Colonic mucosa (tissue), 4 donors: ENCODE measurements around the gene TPBGL. TPM values are rescaled to one million over a fixed set of nuclear protein-coding genes. Genes with fewer than 3 reads are reported as not detected.
A peak's percentile ranks its signal among the peaks of the same experiment; 100 is the strongest.

Source experiments
- DNase-seq: peaks from one replicate; pipeline ENCODE4 v3.0.0-alpha.2; 2020
- H3K27ac ChIP-seq: fragments of 200-600 bp; one replicate; pipeline ENCODE4 v1.8.0; 2021
- H3K27me3 ChIP-seq: fragments of 200-600 bp; one replicate; pipeline ENCODE4 v1.8.0; 2021
- H3K36me3 ChIP-seq: fragments of 200-600 bp; one replicate; pipeline ENCODE4 v1.8.0; 2021
- H3K4me1 ChIP-seq: fragments of 200-600 bp; one replicate; pipeline ENCODE4 v1.8.0; 2021; ENCODE audit warnings: mild to moderate bottlenecking
- H3K4me3 ChIP-seq: fragments of 200-600 bp; one replicate; pipeline ENCODE4 v1.8.0; 2021
- H3K9ac ChIP-seq, 2 donors: one replicate each; pipeline ENCODE4 v1.7.0; 2013; ENCODE audit warnings: control low read depth in 2 of 2, low read depth in 2 of 2, low read length in 2 of 2
- H3K9me3 ChIP-seq: fragments of 200-600 bp; one replicate; pipeline ENCODE4 v1.8.0; 2021
- CTCF ChIP-seq: fragments of 200-600 bp; IDR thresholded peaks from one replicate; pipeline ENCODE4 v1.8.0; 2022; ENCODE audit warnings: antibody characterized with exemption, mild to moderate bottlenecking
- intact Hi-C: fragments of 100-400 bp; cut with DNase I; formaldehyde crosslinking; loops from one replicate; pipeline ENCODE4 v1.14.1; 2022
- total RNA-seq, 2 donors: library from RNA; stranded (reverse); fragmentation: NEBNext Ultra II Directional in 1 of 2; extraction: Animal tissue kit (Norgen Biotek cat#: 25700) in 1 of 2; gene quantifications; one replicate each; pipeline ENCODE4 v1.2.1, GENCODE V29; 2021
- donor health status: healthy.
- donor health status: DM: no; HTN: no; CAD: no.
- donor health status: DM: no; HTN: no; CAD: no.

TPBGL gene
- total RNA-seq, 2 donors from 2014 or later = 0.11 to 0.15 TPM

DNA sequence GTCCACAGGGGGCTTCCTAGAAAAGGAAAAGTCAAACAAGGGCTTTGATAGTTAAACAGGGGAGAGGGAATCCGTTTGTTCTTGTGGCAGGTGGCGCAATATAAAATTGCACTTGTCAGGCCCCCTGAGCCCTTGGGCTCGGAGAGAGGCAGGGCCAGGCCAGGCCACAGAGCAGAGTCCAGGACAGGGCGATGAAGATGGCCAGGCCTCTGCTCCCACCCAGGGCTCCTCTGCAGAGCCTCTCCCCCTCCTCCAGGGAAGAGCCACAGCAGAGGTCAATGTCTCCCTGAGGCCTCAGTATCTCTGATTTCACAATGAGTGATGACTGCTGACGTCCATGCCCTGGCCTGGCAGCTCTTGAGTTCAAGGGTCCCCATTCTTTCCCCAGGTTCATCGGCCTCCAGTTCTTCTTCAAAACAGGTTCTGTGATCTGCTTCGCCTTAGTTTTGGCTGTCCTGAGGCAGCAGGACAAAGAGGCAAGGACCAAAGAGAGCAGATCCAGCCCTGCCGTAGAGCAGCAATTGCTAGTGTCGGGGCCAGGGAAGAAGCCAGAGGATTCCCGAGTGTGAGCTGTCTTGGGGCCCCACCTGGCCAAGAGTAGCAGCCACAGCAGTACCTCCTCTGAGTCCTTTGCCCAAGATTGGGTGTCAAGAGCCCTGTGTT, 36.4 kb upstream of the TPBGL start:
- no peak overlapping the region for H3K4me3 ChIP-seq
- DNase-seq = no peak
- H3K4me1 ChIP-seq = no peaks in the 10 kb centered on the region
- intact Hi-C loops = no loop called here
- no peaks in the 10 kb centered on the region for H3K27me3 ChIP-seq
- no peaks in the 10 kb centered on the region for H3K9me3 ChIP-seq
- no peak overlapping the region for H3K27ac ChIP-seq
- no peaks in the 10 kb centered on the region for H3K36me3 ChIP-seq
- TF ChIP-seq CTCF = no peak
- no peak overlapping the region for H3K9ac ChIP-seq

DNA sequence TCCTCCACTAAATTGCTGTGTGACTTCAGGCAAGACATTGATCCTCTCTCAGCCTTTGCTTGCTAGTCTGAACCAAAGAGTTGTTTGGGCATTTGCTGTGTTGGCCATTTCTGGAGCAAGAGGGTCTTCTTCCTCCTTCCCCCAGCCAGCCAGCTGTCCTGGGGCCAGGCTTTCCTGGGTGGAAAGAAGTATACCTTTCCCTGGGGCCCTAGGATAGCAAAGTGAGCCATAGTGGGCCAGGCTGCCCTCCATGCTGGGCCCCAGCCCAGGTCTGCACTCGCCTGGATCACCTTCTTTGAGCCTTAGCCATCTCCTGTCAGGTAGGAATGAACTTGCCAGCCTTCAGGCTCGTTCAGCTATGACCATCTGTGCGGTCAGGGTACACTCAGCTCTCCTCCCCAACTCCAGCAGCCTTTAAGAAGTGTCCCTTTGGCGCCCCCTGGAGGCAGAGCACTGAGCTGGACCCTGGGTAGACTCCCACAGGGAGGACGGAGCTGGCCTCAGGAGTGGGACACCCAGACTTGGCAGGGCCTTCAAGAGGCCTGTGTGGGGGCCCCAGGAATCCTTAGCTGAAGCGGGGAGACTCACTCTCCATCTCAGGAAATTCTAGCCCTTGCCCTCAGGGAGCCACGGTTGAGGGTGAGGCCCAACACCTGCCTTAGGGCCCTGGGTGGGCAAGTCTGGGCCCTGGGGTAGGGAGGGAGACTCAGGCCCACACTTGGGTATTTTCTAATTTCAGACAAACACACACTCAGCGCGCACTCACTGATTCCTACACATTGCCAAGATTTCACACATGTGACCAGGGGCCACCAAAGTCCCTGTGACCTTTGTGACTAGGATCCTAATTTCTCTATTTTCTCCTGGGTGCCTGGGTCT, 35.6 kb upstream of the TPBGL start:
- DNase-seq = peak; percentile 93
- Histone ChIP-seq H3K36me3 (no peaks in the 10 kb centered on the region), H3K9me3 (no peaks in the 10 kb centered on the region), H3K4me1 (no peaks in the 10 kb centered on the region), H3K4me3 (no peak overlapping the region), H3K27ac (no peak overlapping the region), H3K9ac (no peak overlapping the region), H3K27me3 (no peaks in the 10 kb centered on the region)
- intact Hi-C loops = loop anchor here (1.0 kb wide), 1 partner anchor 62 kb away; no protein-coding TSS in a partner anchor
- TF ChIP-seq CTCF = peak; percentile 92

DNA sequence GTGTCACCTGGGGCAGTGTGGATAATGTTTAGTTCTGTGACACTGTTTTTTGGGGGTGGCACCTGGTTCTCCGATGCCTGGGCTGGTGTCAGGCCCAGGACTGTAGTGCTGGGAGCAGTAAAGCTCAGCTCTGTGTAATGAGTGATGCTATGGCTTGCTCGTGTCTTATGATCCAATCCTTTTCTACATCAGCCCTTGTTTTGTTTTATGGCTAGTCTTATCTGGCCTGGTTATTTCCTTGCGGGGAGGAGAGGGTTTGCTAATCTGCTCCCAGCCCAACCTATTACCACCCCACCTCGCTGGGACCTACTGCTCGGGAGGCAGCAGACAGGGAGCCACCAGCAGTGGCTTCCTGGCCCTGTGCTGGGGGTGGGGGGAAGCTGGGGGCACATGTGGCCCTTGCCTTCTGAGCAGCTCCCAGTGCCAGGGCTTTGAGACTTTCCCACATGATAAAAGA, 35.0 kb upstream of the TPBGL start:
- Histone ChIP-seq H3K9me3 (no peaks in the 10 kb centered on the region), H3K27me3 (no peaks in the 10 kb centered on the region), H3K27ac (no peak overlapping the region), H3K4me1 (no peaks in the 10 kb centered on the region), H3K9ac (no peak overlapping the region), H3K4me3 (no peak overlapping the region), H3K36me3 (no peaks in the 10 kb centered on the region)
- intact Hi-C loops = loop anchor here (1.0 kb wide), 1 partner anchor 62 kb away; no protein-coding TSS in a partner anchor
- no peak for DNase-seq
- no peak for TF ChIP-seq CTCF

GRCh38 chr11:75208446-75208845, 32.1 kb upstream of the TPBGL start:
- intact Hi-C loops = no loop called here
- H3K4me3 ChIP-seq = no peak overlapping the region
- no peaks in the 10 kb centered on the region for H3K27me3 ChIP-seq
- H3K9me3 ChIP-seq = no peaks in the 10 kb centered on the region
- no peak for TF ChIP-seq CTCF
- no peak for DNase-seq
- no peak overlapping the region for H3K27ac ChIP-seq
- no peaks in the 10 kb centered on the region for H3K36me3 ChIP-seq
- H3K4me1 ChIP-seq = no peaks in the 10 kb centered on the region
- H3K9ac ChIP-seq = no peak overlapping the region

- H3K4me3 ChIP-seq = no peak overlapping the region
- no peak for DNase-seq
Measured at GRCh38 chr11:75212411-75212810, 28.2 kb upstream of the TPBGL start.

More at GRCh38 chr11:75212411-75212810, 28.2 kb upstream of the TPBGL start:
- H3K9me3 ChIP-seq = no peaks in the 10 kb centered on the region
- H3K36me3 ChIP-seq = no peaks in the 10 kb centered on the region
- intact Hi-C loops = no loop called here
- TF ChIP-seq CTCF = no peak
- H3K9ac ChIP-seq = no peak overlapping the region
- no peaks in the 10 kb centered on the region for H3K4me1 ChIP-seq
- H3K27me3 ChIP-seq = no peaks in the 10 kb centered on the region
- no peak overlapping the region for H3K27ac ChIP-seq
